Suprapubic skin (tissue), 3 donors: ENCODE results near the gene TSC22D3.

Experiments
- CTCF ChIP-seq, 2 donors: fragments of 200-600 bp in 1 of 2; fragments of 450-650 bp in 1 of 2; sonication (generic) in 1 of 2; IDR thresholded peaks; one replicate each; pipeline ENCODE4 v1.5.1; 2016 to 2019; ENCODE audit warnings: antibody characterized with exemption in 2 of 2, mild to moderate bottlenecking in 1 of 2, moderate library complexity in 1 of 2
- POLR2A ChIP-seq, 2 donors: fragments of 450-650 bp; IDR thresholded peaks; one replicate each; pipeline ENCODE4 v1.6.1; 2017; ENCODE audit warnings: antibody characterized with exemption in 2 of 2, mild to moderate bottlenecking in 2 of 2, moderate library complexity in 2 of 2

GRCh38 chrX:107764845-107765608, 10.6 kb downstream of the TSC22D3 start:
- no peak for TF ChIP-seq CTCF (IDR thresholded peaks at IDR 0.05)
- TF ChIP-seq POLR2A (IDR thresholded peaks at IDR 0.05): no peak
